ENCODE results near the gene VKORC1.

DNA sequence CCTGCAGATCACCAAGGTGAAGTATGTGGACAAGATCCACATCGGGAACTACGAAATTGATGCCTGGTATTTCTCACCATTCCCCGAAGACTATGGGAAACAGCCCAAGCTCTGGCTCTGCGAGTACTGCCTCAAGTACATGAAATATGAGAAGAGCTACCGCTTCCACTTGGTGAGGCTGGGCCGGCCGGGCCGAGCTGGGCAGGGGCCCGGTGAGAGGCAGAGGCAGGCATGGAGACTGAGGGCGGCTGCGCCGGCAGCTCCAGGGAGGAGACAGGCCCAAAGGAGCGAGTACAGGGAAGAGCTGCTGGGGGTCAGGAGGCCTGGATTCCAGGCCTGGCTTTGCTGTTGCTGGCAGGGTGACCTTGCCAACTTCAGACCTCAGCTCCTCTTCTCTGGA, 32.6 kb upstream of the VKORC1 start:
- no peak for TF ChIP-seq POLR2A (IDR thresholded peaks at IDR 0.05; ENCODE audit: low read length)
- no peak for TF ChIP-seq GATA1 (IDR thresholded peaks at IDR 0.05; ENCODE audit: low read depth, low read length)

Data from erythroblast (primary cell).